Right atrium auricular region (tissue), 2 donors: Measurements from ENCODE around the gene AGAP1. TPM values are rescaled to one million over a fixed set of nuclear protein-coding genes. Genes with fewer than 3 reads are reported as not detected.

ENCODE experiments used
- DNase-seq: peaks from one replicate; pipeline ENCODE4 v3.0.0-alpha.2; 2019; ENCODE audit warnings: low spot score
- H3K27ac ChIP-seq, 2 donors: fragments of 200-600 bp; sonication (generic); 1 replicate in 1 of 2; 2 replicates in 1 of 2; pipeline ENCODE4 v1.5.1; 2016 to 2019
- H3K27me3 ChIP-seq, 2 donors: fragments of 200-600 bp; sonication (generic); one replicate each; pipeline versions ENCODE4 v1.5.1 to v1.6.0; 2017 to 2019
- H3K36me3 ChIP-seq: fragments of 200-600 bp; sonication (generic); one replicate; pipeline ENCODE4 v1.5.1; 2016
- H3K4me1 ChIP-seq, 2 donors: fragments of 200-600 bp; sonication (generic); one replicate each; pipeline versions ENCODE4 v1.5.1 to v1.6.0; 2017 to 2019
- H3K4me3 ChIP-seq, 2 donors: fragments of 200-600 bp; sonication (generic); 1 replicate in 1 of 2; 2 replicates in 1 of 2; pipeline ENCODE4 v1.5.1; 2017 to 2019; ENCODE audit warnings: mild to moderate bottlenecking in 1 of 2, moderate library complexity in 1 of 2
- H3K9me3 ChIP-seq, 2 donors: fragments of 200-600 bp; sonication (generic); one replicate each; pipeline ENCODE4 v1.5.1; 2019
- CTCF ChIP-seq, 2 donors: fragments of 200-600 bp; sonication (generic); IDR thresholded peaks; one replicate each; pipeline ENCODE4 v1.5.1; 2019; ENCODE audit warnings: antibody characterized with exemption in 2 of 2
- total RNA-seq, 2 donors: library from RNA; depleted of rRNA; stranded (reverse); fragments of >200 nt; gene quantifications; one replicate each; pipeline ENCODE4 v1.1.0, GENCODE V29; 2016

AGAP1 gene
- total RNA-seq, 2 donors from 2014 or later, result 11.6 to 17.2 TPM

- Histone ChIP-seq H3K9me3 (no peaks in the 10 kb centered on the region), H3K27me3 (no peaks in the 10 kb centered on the region), H3K27ac (no peak overlapping the region), H3K4me1 (peaks cover 0 to 5% of the 10 kb centered on the region in 2 donors), H3K36me3 (no peaks in the 10 kb centered on the region), H3K4me3 (no peak overlapping the region)
- TF ChIP-seq CTCF (IDR thresholded peaks at IDR 0.05), result no peak
- DNase-seq, result no peak
Observed at GRCh38 chr2:235598026-235598425, 104.2 kb downstream of the AGAP1 start.

DNA sequence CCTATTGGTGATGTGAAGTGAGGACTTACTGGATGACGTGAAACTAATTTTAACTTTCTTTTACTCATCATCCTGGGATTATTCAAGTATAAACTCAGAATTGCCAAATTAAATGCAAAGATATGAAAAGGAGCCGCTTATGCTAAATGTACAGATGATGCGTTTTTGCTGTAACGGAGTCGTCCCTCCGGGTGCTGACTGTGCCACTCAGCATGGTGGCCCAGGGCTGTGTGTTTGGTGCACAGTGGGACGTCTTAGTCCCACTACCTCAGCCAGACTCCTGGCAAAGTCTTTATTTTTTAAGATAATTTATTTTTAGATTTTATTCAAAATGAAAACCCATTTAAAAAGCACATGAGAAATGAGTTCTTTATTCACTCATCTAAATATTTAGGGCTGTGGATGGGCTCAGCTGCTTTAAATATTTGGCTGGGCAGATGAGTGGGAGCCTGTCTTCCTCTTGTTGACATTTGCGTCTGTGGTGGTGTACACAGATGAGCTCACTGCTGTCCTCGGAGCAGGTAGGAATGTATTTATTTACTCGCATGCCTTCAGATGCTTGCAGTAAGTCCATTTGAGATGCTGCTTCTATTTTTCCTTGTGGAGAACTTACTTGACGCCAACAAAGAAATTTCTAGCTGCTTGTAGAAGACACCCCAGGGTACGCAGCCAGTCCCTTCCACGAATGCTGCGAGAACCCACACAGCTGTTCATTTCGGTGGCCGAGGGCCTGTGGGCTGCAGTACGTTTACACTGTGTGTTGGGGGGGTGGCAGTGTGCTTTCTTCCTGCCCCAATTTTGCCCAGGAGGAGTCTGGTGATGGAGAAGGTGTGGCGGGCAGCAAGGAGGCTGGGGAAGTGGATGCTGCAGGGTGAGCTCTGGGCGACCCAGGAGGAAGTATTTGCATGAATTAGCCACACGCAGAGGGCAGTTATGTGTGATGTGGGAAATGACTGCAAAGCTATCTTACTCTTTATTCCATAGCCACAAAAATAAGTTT, 105.0 kb downstream of the AGAP1 start:
- no peak for TF ChIP-seq CTCF (IDR thresholded peaks at IDR 0.05)
- Histone ChIP-seq H3K27me3 (no peaks in the 10 kb centered on the region), H3K4me1 (peaks cover 0 to 11% of the 10 kb centered on the region in 2 donors), H3K9me3 (no peaks in the 10 kb centered on the region), H3K4me3 (no peak overlapping the region), H3K36me3 (no peaks in the 10 kb centered on the region), H3K27ac (no peak overlapping the region)
- DNase-seq, result no peak

DNA sequence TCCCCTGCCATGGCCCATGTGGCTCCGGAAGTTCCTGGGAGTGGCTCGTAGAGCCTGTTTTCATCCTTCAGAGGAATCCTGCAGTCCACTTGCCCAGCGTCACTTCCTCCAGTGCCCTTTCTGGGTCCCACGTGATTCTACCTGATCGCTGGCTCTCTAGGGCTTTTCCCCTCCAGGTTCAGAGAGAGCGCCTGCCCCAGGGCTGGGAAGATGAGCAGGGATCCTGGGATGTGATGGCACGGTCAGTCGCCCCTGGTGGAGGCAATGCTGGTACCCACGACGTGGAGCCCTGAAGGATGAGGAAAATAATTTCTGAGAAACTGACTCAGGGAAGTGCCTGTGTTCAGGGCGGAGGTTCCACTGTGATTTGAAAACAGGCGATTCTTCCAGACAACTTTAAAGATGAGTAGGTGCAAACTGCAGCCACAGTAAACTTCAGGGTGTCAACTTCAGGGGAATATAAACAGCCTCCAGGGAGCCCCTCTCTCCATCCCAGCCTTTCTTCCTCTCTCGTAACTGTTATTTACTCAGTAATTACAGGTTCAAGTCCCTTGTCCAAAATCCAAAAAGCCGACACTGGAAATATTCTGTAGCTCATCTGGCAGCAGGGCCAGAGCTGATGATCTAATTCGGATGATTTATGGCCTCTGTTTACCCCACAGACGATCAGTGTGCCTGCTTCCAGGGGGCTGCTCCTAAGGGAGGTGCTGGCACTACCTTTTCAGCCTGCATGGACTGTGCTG, 105.9 kb downstream of the AGAP1 start:
- H3K4me3 ChIP-seq, result no peak overlapping the region
- no peak for TF ChIP-seq CTCF (IDR thresholded peaks at IDR 0.05)
- peaks cover 0 to 13% of the 10 kb centered on the region in 2 donors for H3K4me1 ChIP-seq
- no peaks in the 10 kb centered on the region for H3K27me3 ChIP-seq
- H3K36me3 ChIP-seq, result no peaks in the 10 kb centered on the region
- no peak overlapping the region for H3K27ac ChIP-seq
- no peak for DNase-seq
- no peaks in the 10 kb centered on the region for H3K9me3 ChIP-seq

DNA sequence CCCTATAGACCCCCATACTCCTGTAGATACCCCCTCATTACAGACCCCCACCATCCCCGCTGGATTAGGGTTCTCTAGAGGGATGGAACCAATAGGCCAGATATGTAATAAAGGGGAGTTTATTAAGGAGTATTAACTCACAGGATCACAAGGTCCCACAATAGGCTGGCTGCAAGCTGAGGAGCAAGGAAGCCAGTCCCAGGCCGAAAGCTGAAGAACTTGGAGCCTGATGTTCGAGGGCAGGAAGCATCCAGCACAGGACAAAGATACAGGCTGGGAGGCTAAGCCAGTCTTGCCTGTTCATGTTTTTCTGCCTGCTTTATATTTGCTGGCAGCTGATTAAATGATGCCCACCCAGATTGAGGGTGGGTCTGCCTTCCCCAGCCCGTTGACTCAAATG, 106.6 kb downstream of the AGAP1 start:
- no peaks in the 10 kb centered on the region for H3K36me3 ChIP-seq
- no peak for TF ChIP-seq CTCF (IDR thresholded peaks at IDR 0.05)
- no peaks in the 10 kb centered on the region for H3K9me3 ChIP-seq
- H3K4me1 ChIP-seq, result peaks cover 0 to 17% of the 10 kb centered on the region in 2 donors
- H3K27ac ChIP-seq, result no peak overlapping the region
- no peak overlapping the region for H3K4me3 ChIP-seq
- no peak for DNase-seq
- no peaks in the 10 kb centered on the region for H3K27me3 ChIP-seq

GRCh38 chr2:235600926-235601325, 107.1 kb downstream of the AGAP1 start:
- DNase-seq, result no peak
- Histone ChIP-seq H3K4me3 (no peak overlapping the region), H3K9me3 (no peaks in the 10 kb centered on the region), H3K36me3 (no peaks in the 10 kb centered on the region), H3K4me1 (peaks cover 0 to 18% of the 10 kb centered on the region in 2 donors), H3K27ac (no peak overlapping the region), H3K27me3 (no peaks in the 10 kb centered on the region)
- no peak for TF ChIP-seq CTCF (IDR thresholded peaks at IDR 0.05)
